DOHH2 (cell line): ENCODE measurements around the gene VPS54.
"Not testable (repeated sequence)": the region's sequence is repeated elsewhere in the genome, so short reads cannot be mapped to it uniquely, and the experiment has no call there.

ENCODE experiments used
- H3F3A ChIP-seq: fragments of 200-600 bp; sonication (generic), shearing (Covaris generic); 2 replicates; pipeline ENCODE4 v1.6.0; 2016; ENCODE audit warnings: antibody characterized with exemption, mild to moderate bottlenecking; ENCODE audit not compliant: control insufficient read depth, insufficient read depth
- H3K27ac ChIP-seq: fragments of 200-600 bp; sonication (generic); 2 replicates; pipeline ENCODE4 v1.5.1; 2014; ENCODE audit warnings: low read depth, mild to moderate bottlenecking, low read length, moderate library complexity
- H3K27me3 ChIP-seq: fragments of 200-600 bp; sonication (generic); 2 replicates; pipeline ENCODE4 v1.6.1; 2014; ENCODE audit warnings: mild to moderate bottlenecking, low read length, mixed read lengths; ENCODE audit not compliant: control insufficient read depth
- H3K36me3 ChIP-seq: fragments of 200-600 bp; sonication (generic); 2 replicates; pipeline ENCODE4 v1.6.1; 2014; ENCODE audit warnings: mild to moderate bottlenecking, low read length, moderate library complexity, mixed read lengths; ENCODE audit not compliant: control insufficient read depth
- H3K4me1 ChIP-seq: fragments of 200-600 bp; sonication (generic); 2 replicates; pipeline ENCODE4 v1.6.1; 2014; ENCODE audit warnings: mild to moderate bottlenecking, low read length, mixed read lengths; ENCODE audit not compliant: control insufficient read depth
- H3K4me2 ChIP-seq: fragments of 200-600 bp; sonication (generic); 2 replicates; pipeline ENCODE4 v1.6.0; 2014; ENCODE audit warnings: mild to moderate bottlenecking, low read length, moderate library complexity
- H3K4me3 ChIP-seq: fragments of 200-600 bp; sonication (generic); 2 replicates; pipeline ENCODE4 v1.5.1; 2014; ENCODE audit warnings: mild to moderate bottlenecking, low read length, mixed read lengths
- H3K79me2 ChIP-seq: fragments of 200-600 bp; sonication (generic); 2 replicates; pipeline ENCODE4 v1.6.1; 2014; ENCODE audit warnings: mild to moderate bottlenecking, low read length, mixed read lengths; ENCODE audit not compliant: control insufficient read depth
- H3K9me2 ChIP-seq: fragments of 200-600 bp; sonication (generic); replicated peaks from 2 replicates; pipeline ENCODE4 v1.6.1; 2014; ENCODE audit warnings: mild to moderate bottlenecking, low read length, mixed read lengths; ENCODE audit not compliant: control insufficient read depth
- H3K9me3 ChIP-seq: fragments of 200-600 bp; sonication (generic); 2 replicates; pipeline ENCODE4 v1.6.1; 2014; ENCODE audit warnings: antibody characterized with exemption, low read length, mixed read lengths; ENCODE audit not compliant: control insufficient read depth, insufficient read depth
- H4K20me1 ChIP-seq: fragments of 200-600 bp; sonication (generic); 2 replicates; pipeline ENCODE4 v1.6.0; 2014; ENCODE audit warnings: low read depth, mild to moderate bottlenecking, antibody characterized with exemption, low read length, moderate library complexity; ENCODE audit not compliant: control insufficient read depth, insufficient read depth
- CTCF ChIP-seq: fragments of 200-600 bp; sonication (generic); IDR thresholded peaks from one replicate; pipeline ENCODE4 v1.5.1; 2014; ENCODE audit warnings: antibody characterized with exemption, mild to moderate bottlenecking, low read depth, low read length; ENCODE audit not compliant: poor library complexity, severe bottlenecking
- EZH2phosphoT487 ChIP-seq: fragments of 200-600 bp; sonication (generic); IDR thresholded peaks from 2 replicates; pipeline ENCODE4 v1.6.1; 2017; ENCODE audit warnings: borderline replicate concordance, mild to moderate bottlenecking, antibody characterized with exemption, low read length, moderate library complexity, mixed read lengths

Gene VPS54

GRCh38 chr2:63962186-63962585, 57.0 kb downstream of the VPS54 start:
- no peak overlapping the region for H3K4me3 ChIP-seq
- no peaks in the 10 kb centered on the region for H3F3A ChIP-seq
- H3K27me3 ChIP-seq, result no peaks in the 10 kb centered on the region
- TF ChIP-seq EZH2phosphoT487, result no peak
- TF ChIP-seq CTCF, result no peak
- H3K9me2 ChIP-seq, result no peaks in the 10 kb centered on the region
- H3K79me2 ChIP-seq, result no peaks in the 10 kb centered on the region
- H3K27ac ChIP-seq, result no peak overlapping the region
- H3K9me3 ChIP-seq, result no peaks in the 10 kb centered on the region
- peaks cover 9% of the 10 kb centered on the region for H3K36me3 ChIP-seq
- no peaks in the 10 kb centered on the region for H4K20me1 ChIP-seq
- no peaks in the 10 kb centered on the region for H3K4me1 ChIP-seq
- H3K4me2 ChIP-seq, result no peak overlapping the region

- H3F3A ChIP-seq, result no peaks in the 10 kb centered on the region
- no peak overlapping the region for H3K4me3 ChIP-seq
- no peaks in the 10 kb centered on the region for H3K4me1 ChIP-seq
- H3K79me2 ChIP-seq, result no peaks in the 10 kb centered on the region
- H3K27me3 ChIP-seq, result no peaks in the 10 kb centered on the region
- H3K4me2 ChIP-seq, result no peak overlapping the region
- no peak overlapping the region for H3K27ac ChIP-seq
- H3K9me2 ChIP-seq, result no peaks in the 10 kb centered on the region
- no peaks in the 10 kb centered on the region for H4K20me1 ChIP-seq
- no peaks in the 10 kb centered on the region; the same call in 1 of the 2 replicates for H3K36me3 ChIP-seq
- no peak for TF ChIP-seq EZH2phosphoT487
- TF ChIP-seq CTCF, result no peak
- no peaks in the 10 kb centered on the region for H3K9me3 ChIP-seq
These were observed 68.8 kb downstream of the VPS54 start for GRCh38 chr2:63950414-63950813.

GRCh38 chr2:63942788-63943187, 76.4 kb downstream of the VPS54 start:
- H3K9me3 ChIP-seq, result no peaks in the 10 kb centered on the region
- no peaks in the 10 kb centered on the region for H3F3A ChIP-seq
- no peaks in the 10 kb centered on the region for H3K4me1 ChIP-seq
- no peaks in the 10 kb centered on the region for H3K79me2 ChIP-seq
- H4K20me1 ChIP-seq, result no peaks in the 10 kb centered on the region
- no peak overlapping the region for H3K27ac ChIP-seq
- no peaks in the 10 kb centered on the region for H3K9me2 ChIP-seq
- no peaks in the 10 kb centered on the region for H3K27me3 ChIP-seq
- no peak overlapping the region for H3K4me2 ChIP-seq
- H3K4me3 ChIP-seq, result no peak overlapping the region
- H3K36me3 ChIP-seq, result peaks cover 7% of the 10 kb centered on the region
- TF ChIP-seq CTCF, result no peak
- TF ChIP-seq EZH2phosphoT487, result no peak

GRCh38 chr2:63932104-63932503, 87.1 kb downstream of the VPS54 start:
- not testable (repeated sequence) for H3F3A ChIP-seq, H4K20me1 ChIP-seq

More at GRCh38 chr2:63932104-63932503, 87.1 kb downstream of the VPS54 start:
- H3K4me1 ChIP-seq, H3K27me3 ChIP-seq, H3K4me3 ChIP-seq, H3K27ac ChIP-seq, H3K4me2 ChIP-seq, H3K9me3 ChIP-seq, H3K9me2 ChIP-seq, H3K79me2 ChIP-seq, H3K36me3 ChIP-seq: not testable (repeated sequence)
